Measurements from ENCODE around the gene PCOLCE2. TPM values are rescaled to one million over a fixed set of nuclear protein-coding genes. Genes with fewer than 3 reads are reported as not detected.

Gene PCOLCE2
- polyA plus RNA-seq, 1 donor (not counting 4 experiments of a cell fraction or from before 2014, with no cell fraction given) = 2.4 TPM

DNA sequence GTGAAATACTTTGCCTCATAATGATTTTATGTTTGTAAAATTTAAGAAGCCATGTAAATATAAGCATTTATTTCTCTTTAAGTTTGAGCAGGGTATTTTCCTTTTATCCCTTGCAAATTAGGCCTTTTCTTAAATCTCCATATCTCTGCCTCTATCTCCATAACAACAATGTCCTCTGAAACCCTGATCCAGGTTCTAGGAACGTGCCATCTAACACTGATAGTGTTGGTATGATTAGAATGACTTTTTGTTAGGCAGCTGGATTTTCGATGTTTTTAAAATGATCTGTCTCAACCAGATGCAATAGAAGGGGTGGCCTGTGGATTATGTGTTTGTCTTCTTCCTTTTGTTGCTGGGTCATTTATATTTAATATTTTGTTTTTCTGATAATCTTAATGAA, 87.1 kb downstream of the PCOLCE2 start:
- no peak overlapping the region for H3K9ac ChIP-seq (ENCODE audit: control insufficient read depth, extremely low read depth, insufficient read depth, low read length)
- no peaks in the 10 kb centered on the region for H3K36me3 ChIP-seq (ENCODE audit: control insufficient read depth in 2 of 2, extremely low read depth in 1 of 2, insufficient read depth in 2 of 2, low read length in 2 of 2)
- no peak overlapping the region for H3K27ac ChIP-seq (ENCODE audit: control insufficient read depth, insufficient read depth, low read length)
- H3K79me2 ChIP-seq (ENCODE audit: control insufficient read depth, insufficient read depth, low read length) = no peaks in the 10 kb centered on the region
- DNase-seq (ENCODE audit: low read depth, low spot score) = no peak
- dilution Hi-C loops (cut with MboI; ENCODE audit: extremely low pct_ligation_motif_present, low sequenced_read_pairs) = no loop called here
- H3K4me3 ChIP-seq (ENCODE audit: control insufficient read depth in 2 of 3, extremely low read depth in 1 of 3, insufficient read depth in 2 of 3, low read depth in 1 of 3, low read length in 3 of 3) = no peak overlapping the region
- H3K4me2 ChIP-seq (ENCODE audit: control insufficient read depth, extremely low read depth, insufficient read depth, low read depth, low read length) = no peak overlapping the region
- TF ChIP-seq, protein P1, sequence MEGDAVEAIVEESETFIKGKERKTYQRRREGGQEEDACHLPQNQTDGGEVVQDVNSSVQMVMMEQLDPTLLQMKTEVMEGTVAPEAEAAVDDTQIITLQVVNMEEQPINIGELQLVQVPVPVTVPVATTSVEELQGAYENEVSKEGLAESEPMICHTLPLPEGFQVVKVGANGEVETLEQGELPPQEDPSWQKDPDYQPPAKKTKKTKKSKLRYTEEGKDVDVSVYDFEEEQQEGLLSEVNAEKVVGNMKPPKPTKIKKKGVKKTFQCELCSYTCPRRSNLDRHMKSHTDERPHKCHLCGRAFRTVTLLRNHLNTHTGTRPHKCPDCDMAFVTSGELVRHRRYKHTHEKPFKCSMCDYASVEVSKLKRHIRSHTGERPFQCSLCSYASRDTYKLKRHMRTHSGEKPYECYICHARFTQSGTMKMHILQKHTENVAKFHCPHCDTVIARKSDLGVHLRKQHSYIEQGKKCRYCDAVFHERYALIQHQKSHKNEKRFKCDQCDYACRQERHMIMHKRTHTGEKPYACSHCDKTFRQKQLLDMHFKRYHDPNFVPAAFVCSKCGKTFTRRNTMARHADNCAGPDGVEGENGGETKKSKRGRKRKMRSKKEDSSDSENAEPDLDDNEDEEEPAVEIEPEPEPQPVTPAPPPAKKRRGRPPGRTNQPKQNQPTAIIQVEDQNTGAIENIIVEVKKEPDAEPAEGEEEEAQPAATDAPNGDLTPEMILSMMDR (optimal IDR thresholded peaks at IDR 0.05 in 1 of 3, IDR thresholded peaks at IDR 0.05 in 1 of 3, conservative IDR thresholded peaks at IDR 0.05 in 1 of 3; ENCODE audit: extremely low read depth in 1 of 3, insufficient read depth in 2 of 3, low read length in 3 of 3) = no peak
- no peak for TF ChIP-seq EZH2 (IDR thresholded peaks at IDR 0.05; ENCODE audit: low read length)
- no peaks in the 10 kb centered on the region for H3K9me1 ChIP-seq (ENCODE audit: control insufficient read depth, extremely low read depth, insufficient read depth, low read length)
- H2AFZ ChIP-seq (ENCODE audit: control insufficient read depth, low read length) = no peak overlapping the region
- no peaks in the 10 kb centered on the region for H3K4me1 ChIP-seq (ENCODE audit: control insufficient read depth, extremely low read depth, insufficient read depth, low read length)
- H3K27me3 ChIP-seq (ENCODE audit: control insufficient read depth, extremely low read depth, insufficient read depth, low read length) = no peaks in the 10 kb centered on the region
- H3K9me3 ChIP-seq (ENCODE audit: control insufficient read depth, low read depth, low read length) = no peaks in the 10 kb centered on the region
- no peaks in the 10 kb centered on the region for H4K20me1 ChIP-seq (ENCODE audit: control insufficient read depth, extremely low read depth, insufficient read depth, low read length)
- no peak for FAIRE-seq

DNA sequence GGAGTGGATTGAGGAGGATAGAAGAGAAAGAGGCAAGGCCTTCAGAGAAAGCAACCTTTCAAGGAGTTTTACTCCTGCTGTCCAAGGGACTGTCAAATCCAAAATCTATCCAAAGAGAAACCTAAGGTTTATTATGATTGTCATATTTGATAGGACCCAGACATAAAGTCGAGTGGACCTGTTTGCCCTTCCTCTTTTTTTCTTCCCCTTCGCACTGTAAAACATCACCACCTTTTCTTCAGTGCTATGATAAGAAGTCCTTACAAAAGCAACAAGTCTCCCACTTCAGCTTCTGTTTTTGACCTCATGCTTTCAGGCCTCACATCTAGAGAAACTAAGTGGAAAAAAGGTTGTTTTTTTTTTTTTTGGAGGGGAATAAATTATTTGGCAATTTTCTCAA, 92.1 kb downstream of the PCOLCE2 start:
- Histone ChIP-seq H3K27me3 (ENCODE audit: control insufficient read depth, extremely low read depth, insufficient read depth, low read length) (no peaks in the 10 kb centered on the region), H3K9me1 (ENCODE audit: control insufficient read depth, extremely low read depth, insufficient read depth, low read length) (no peaks in the 10 kb centered on the region), H3K4me1 (ENCODE audit: control insufficient read depth, extremely low read depth, insufficient read depth, low read length) (no peaks in the 10 kb centered on the region), H3K4me3 (ENCODE audit: control insufficient read depth in 2 of 3, extremely low read depth in 1 of 3, insufficient read depth in 2 of 3, low read depth in 1 of 3, low read length in 3 of 3) (no peak overlapping the region), H3K4me2 (ENCODE audit: control insufficient read depth, extremely low read depth, insufficient read depth, low read depth, low read length) (no peak overlapping the region), H3K36me3 (ENCODE audit: control insufficient read depth in 2 of 2, extremely low read depth in 1 of 2, insufficient read depth in 2 of 2, low read length in 2 of 2) (no peaks in the 10 kb centered on the region), H3K79me2 (ENCODE audit: control insufficient read depth, insufficient read depth, low read length) (no peaks in the 10 kb centered on the region), H2AFZ (ENCODE audit: control insufficient read depth, low read length) (no peak overlapping the region), H3K27ac (ENCODE audit: control insufficient read depth, insufficient read depth, low read length) (no peak overlapping the region), H4K20me1 (ENCODE audit: control insufficient read depth, extremely low read depth, insufficient read depth, low read length) (no peaks in the 10 kb centered on the region), H3K9ac (ENCODE audit: control insufficient read depth, extremely low read depth, insufficient read depth, low read length) (no peak overlapping the region), H3K9me3 (ENCODE audit: control insufficient read depth, low read depth, low read length) (no peaks in the 10 kb centered on the region)
- no peak for TF ChIP-seq EZH2 (IDR thresholded peaks at IDR 0.05; ENCODE audit: low read length)
- TF ChIP-seq, protein P1 (optimal IDR thresholded peaks at IDR 0.05 in 1 of 3, IDR thresholded peaks at IDR 0.05 in 1 of 3, conservative IDR thresholded peaks at IDR 0.05 in 1 of 3; ENCODE audit: extremely low read depth in 1 of 3, insufficient read depth in 2 of 3, low read length in 3 of 3) = no peak
- DNase-seq (ENCODE audit: low read depth, low spot score) (no peak), FAIRE-seq (no peak)
- dilution Hi-C loops (cut with MboI; ENCODE audit: extremely low pct_ligation_motif_present, low sequenced_read_pairs) = no loop called here
